Neuronal stem cell (in vitro differentiated cells): ENCODE results near the gene HYLS1.

Experiments used
- DNase-seq: peaks from one replicate; pipeline ENCODE4 v3.0.0-alpha.2; 2013; ENCODE audit warnings: low spot score
- H2AFZ ChIP-seq: one replicate; pipeline ENCODE4 v1.6.1; 2013; ENCODE audit warnings: mild to moderate bottlenecking, low read length, inconsistent platforms
- H2AK5ac ChIP-seq: 2 replicates; pipeline ENCODE4 v1.6.1; 2013; ENCODE audit warnings: low read depth, mild to moderate bottlenecking, inconsistent platforms, low read length, moderate library complexity, mixed read lengths
- H2BK120ac ChIP-seq: 2 replicates; pipeline ENCODE4 v1.6.1; 2013; ENCODE audit warnings: low read depth, mild to moderate bottlenecking, inconsistent platforms, low read length, moderate library complexity, mixed read lengths
- H2BK12ac ChIP-seq: one replicate; pipeline ENCODE4 v1.6.1; 2013; ENCODE audit warnings: low read length, inconsistent platforms
- H2BK15ac ChIP-seq: 2 replicates; pipeline ENCODE4 v1.6.1; 2013; ENCODE audit warnings: mild to moderate bottlenecking, low read length, inconsistent platforms, mixed read lengths
- H2BK5ac ChIP-seq: one replicate; pipeline ENCODE4 v1.6.1; 2013; ENCODE audit warnings: inconsistent platforms, mild to moderate bottlenecking, low read length, moderate library complexity
- H3K14ac ChIP-seq: one replicate; pipeline ENCODE4 v1.6.1; 2013; ENCODE audit warnings: low read length, inconsistent platforms
- H3K18ac ChIP-seq: 2 replicates; pipeline ENCODE4 v1.6.1; 2013; ENCODE audit warnings: low read length, inconsistent platforms
- H3K23ac ChIP-seq: 2 replicates; pipeline ENCODE4 v1.6.1; 2013; ENCODE audit warnings: low read depth, mild to moderate bottlenecking, mixed read lengths, low read length, inconsistent platforms; ENCODE audit not compliant: poor library complexity
- H3K27ac ChIP-seq: replicated peaks from 3 replicates; pipeline ENCODE4 v1.5.1; 2013; ENCODE audit warnings: low read length, inconsistent platforms
- H3K27me3 ChIP-seq, 3 experiments: 2 replicates each; pipeline ENCODE4 v1.6.1; 2013; ENCODE audit warnings: low read length in 3 of 3, mild to moderate bottlenecking in 2 of 3, inconsistent platforms in 1 of 3, low read depth in 1 of 3, mixed read lengths in 1 of 3, moderate library complexity in 1 of 3; ENCODE audit not compliant: control insufficient read depth in 3 of 3, insufficient read depth in 3 of 3
- H3K36me3 ChIP-seq, 2 donors: replicated peaks in 1 of 2; 2 replicates each; pipeline ENCODE4 v1.6.1; 2013; ENCODE audit warnings: low read length in 2 of 2; ENCODE audit not compliant: control insufficient read depth in 2 of 2, insufficient read depth in 2 of 2
- H3K4ac ChIP-seq: 2 replicates; pipeline ENCODE4 v1.6.1; 2013; ENCODE audit warnings: inconsistent platforms, mild to moderate bottlenecking, low read length, moderate library complexity
- H3K4me1 ChIP-seq, 2 donors: 1 replicate in 1 of 2; 2 replicates in 1 of 2; pipeline ENCODE4 v1.6.1; 2013; ENCODE audit warnings: low read length in 2 of 2, low read depth in 1 of 2; ENCODE audit not compliant: control insufficient read depth in 2 of 2, insufficient read depth in 1 of 2
- H3K4me2 ChIP-seq: one replicate; pipeline ENCODE4 v1.6.1; 2013; ENCODE audit warnings: mild to moderate bottlenecking, low read length, inconsistent platforms; ENCODE audit not compliant: insufficient read depth, poor library complexity, severe bottlenecking
- H3K4me3 ChIP-seq, 2 donors: 2 replicates each; pipeline ENCODE4 v1.5.1; 2013; ENCODE audit warnings: low read length in 2 of 2, mild to moderate bottlenecking in 2 of 2, inconsistent platforms in 1 of 2, moderate library complexity in 1 of 2
- H3K79me1 ChIP-seq: one replicate; pipeline ENCODE4 v1.6.1; 2013; ENCODE audit warnings: low read depth, mild to moderate bottlenecking, inconsistent platforms, low read length, moderate library complexity
- H3K9ac ChIP-seq: one replicate; pipeline ENCODE4 v1.6.1; 2013; ENCODE audit warnings: mild to moderate bottlenecking, low read depth, low read length, inconsistent platforms; ENCODE audit not compliant: poor library complexity
- H3K9me3 ChIP-seq, 2 donors: replicated peaks in 1 of 2; 2 replicates each; pipeline versions ENCODE3 to v1.6.1; 2013; ENCODE audit warnings: low read length in 2 of 2, mild to moderate bottlenecking in 2 of 2, inconsistent platforms in 1 of 2, low read depth in 1 of 2, mixed read lengths in 1 of 2, moderate library complexity in 1 of 2; ENCODE audit not compliant: control insufficient read depth in 2 of 2, insufficient read depth in 1 of 2
- H4K8ac ChIP-seq: one replicate; pipeline ENCODE4 v1.6.1; 2013; ENCODE audit warnings: low read depth, mild to moderate bottlenecking, inconsistent platforms, low read length, moderate library complexity
- H4K91ac ChIP-seq: one replicate; pipeline ENCODE4 v1.6.1; 2013; ENCODE audit warnings: low read length, low read depth, mild to moderate bottlenecking, inconsistent platforms; ENCODE audit not compliant: poor library complexity
- WGBS, 2 donors: extraction: QIAGEN DNeasy Blood & Tissue Kit; methylation state at CpG; one replicate each; pipeline ENCODE4 v1.1.7; 2013; ENCODE audit warnings: missing lambda C conversion rate in 2 of 2, mixed read lengths in 1 of 2; ENCODE audit not compliant: insufficient read length in 2 of 2, insufficient replicate concordance in 1 of 2; ENCODE audit errors: extremely low coverage in 2 of 2; 5-methylcytosine and 5-hydroxymethylcytosine counted together

HYLS1 gene

DNA sequence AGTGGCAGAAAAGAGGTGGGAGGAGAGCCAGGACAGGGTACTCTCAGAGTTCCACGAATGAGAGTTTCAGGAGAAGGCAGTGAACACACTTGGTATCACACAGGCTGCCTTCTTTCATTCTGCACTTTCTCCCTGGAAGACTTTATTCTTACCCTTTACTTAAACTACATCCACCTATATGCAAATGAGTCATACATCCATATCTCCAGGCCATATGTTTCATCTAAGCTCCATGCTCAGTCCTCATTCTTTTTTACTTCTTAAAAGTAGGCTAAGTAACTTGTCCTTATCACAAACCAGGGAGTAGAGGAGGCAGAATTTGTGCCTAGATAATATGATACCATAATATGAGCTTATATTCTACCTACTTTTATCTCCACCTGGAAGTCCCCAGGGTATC, 6.2 kb upstream of the HYLS1 start:
- H3K4me1 ChIP-seq = no peaks in the 10 kb centered on the region
- no peak overlapping the region for H4K91ac ChIP-seq
- no peak overlapping the region for H3K14ac ChIP-seq
- no peaks in the 10 kb centered on the region for H3K36me3 ChIP-seq
- no CpG with 5 or more reads among the region's 1 CpG for WGBS, 2 donors
- no peak overlapping the region for H2BK120ac ChIP-seq
- H2BK12ac ChIP-seq = no peak overlapping the region
- H3K23ac ChIP-seq = no peak overlapping the region
- no peak for DNase-seq
- H3K4me2 ChIP-seq = no peak overlapping the region
- H2AK5ac ChIP-seq = no peak overlapping the region
- no peak overlapping the region for H4K8ac ChIP-seq
- H3K9me3 ChIP-seq = peaks cover 0 to 2% of the 10 kb centered on the region in 2 donors
- H2BK5ac ChIP-seq = no peak overlapping the region
- no peak overlapping the region for H3K18ac ChIP-seq
- no peak overlapping the region for H3K9ac ChIP-seq
- H3K27ac ChIP-seq = no peak overlapping the region
- no peak overlapping the region for H2BK15ac ChIP-seq
- H3K79me1 ChIP-seq = no peaks in the 10 kb centered on the region
- H3K4me3 ChIP-seq = no peak overlapping the region
- no peak overlapping the region for H2AFZ ChIP-seq
- H3K4ac ChIP-seq = no peak overlapping the region
- H3K27me3 ChIP-seq = peaks cover 0 to 10% (median 0%) of the 10 kb centered on the region in 3 experiments

DNA sequence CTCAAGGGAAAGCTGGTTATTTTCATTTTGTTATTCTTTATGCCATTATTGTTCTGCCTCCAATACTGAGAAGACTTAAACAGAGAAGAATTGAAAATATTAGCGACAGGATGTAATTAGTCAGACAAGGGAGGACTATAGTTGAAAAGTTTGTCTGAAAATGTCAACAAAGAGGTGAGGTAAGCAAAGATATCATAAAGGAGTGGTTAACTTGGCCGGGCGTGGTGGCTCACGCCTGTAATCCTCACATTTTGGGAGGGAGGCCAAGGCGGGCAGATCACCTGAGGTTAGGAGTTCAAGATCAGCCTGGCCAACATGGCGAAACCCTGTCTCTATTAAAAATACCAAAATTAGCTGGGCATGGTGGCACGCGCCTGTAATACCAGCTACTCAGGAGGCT, 4.1 kb upstream of the HYLS1 start:
- Histone ChIP-seq H4K91ac (no peak overlapping the region), H2BK15ac (no peak overlapping the region), H3K4me2 (no peak overlapping the region), H3K18ac (no peak overlapping the region), H2BK120ac (no peak overlapping the region), H4K8ac (no peak overlapping the region), H3K4me3 (no peak overlapping the region), H3K23ac (no peak overlapping the region), H3K4me1 (no peaks in the 10 kb centered on the region), H2BK12ac (no peak overlapping the region), H3K14ac (no peak overlapping the region), H2AK5ac (no peak overlapping the region), H3K27me3 (peaks cover 0 to 10% (median 0%) of the 10 kb centered on the region in 3 experiments), H2BK5ac (no peak overlapping the region), H3K27ac (no peak overlapping the region), H3K36me3 (no peaks in the 10 kb centered on the region), H3K9me3 (peaks cover 4 to 14% of the 10 kb centered on the region in 2 donors), H2AFZ (no peak overlapping the region), H3K4ac (no peak overlapping the region), H3K9ac (no peak overlapping the region), H3K79me1 (no peaks in the 10 kb centered on the region)
- no peak for DNase-seq
- no CpG with 5 or more reads among the region's 8 CpGs for WGBS, 2 donors

DNA sequence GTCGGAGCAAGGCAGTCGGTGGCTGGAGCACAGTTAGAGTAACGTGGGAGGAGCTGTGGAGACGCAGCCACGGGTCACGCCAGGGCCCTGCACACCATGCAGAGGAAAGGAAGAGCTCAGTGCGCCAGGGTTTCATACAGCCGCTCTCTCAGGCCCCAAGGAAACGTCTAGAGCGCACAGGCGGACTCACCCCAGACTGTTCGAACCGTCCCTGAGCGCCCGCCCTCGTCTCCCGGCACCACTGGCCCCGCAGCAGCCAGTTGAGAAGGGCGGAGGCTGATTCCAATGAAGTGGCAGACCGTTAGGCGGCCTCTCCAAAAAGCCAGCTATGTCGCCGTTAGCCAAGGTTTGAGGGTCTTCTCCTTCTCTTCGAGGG, 483 bp upstream of the HYLS1 start:
- no peak for DNase-seq
- H2BK120ac ChIP-seq = no peak overlapping the region
- peak overlapping the region; percentile 76 for H3K4ac ChIP-seq
- no peak overlapping the region for H3K9ac ChIP-seq
- no peak overlapping the region for H3K27ac ChIP-seq
- H3K14ac ChIP-seq = peak overlapping the region; percentile 94
- peak overlapping the region; percentile 84 for H2BK12ac ChIP-seq
- peak overlapping the region; percentile 84 for H2AK5ac ChIP-seq
- H2AFZ ChIP-seq = no peak overlapping the region
- H2BK15ac ChIP-seq = peak overlapping the region; percentile 100
- no peaks in the 10 kb centered on the region for H3K36me3 ChIP-seq
- no peaks in the 10 kb centered on the region for H3K4me1 ChIP-seq
- H3K4me2 ChIP-seq = no peak overlapping the region
- H2BK5ac ChIP-seq = no peak overlapping the region
- peak overlapping the region; percentile 23 for H4K8ac ChIP-seq
- no peak overlapping the region for H3K4me3 ChIP-seq
- no peak overlapping the region for H3K23ac ChIP-seq
- WGBS, 2 donors = no CpG with 5 or more reads among the region's 24 CpGs
- H3K79me1 ChIP-seq = no peaks in the 10 kb centered on the region
- peaks cover 4 to 14% of the 10 kb centered on the region in 2 donors for H3K9me3 ChIP-seq
- no peaks in the 10 kb centered on the region for H3K27me3 ChIP-seq
- H3K18ac ChIP-seq = peak overlapping the region; percentile 94
- peak overlapping the region; percentile 72 for H4K91ac ChIP-seq

DNA sequence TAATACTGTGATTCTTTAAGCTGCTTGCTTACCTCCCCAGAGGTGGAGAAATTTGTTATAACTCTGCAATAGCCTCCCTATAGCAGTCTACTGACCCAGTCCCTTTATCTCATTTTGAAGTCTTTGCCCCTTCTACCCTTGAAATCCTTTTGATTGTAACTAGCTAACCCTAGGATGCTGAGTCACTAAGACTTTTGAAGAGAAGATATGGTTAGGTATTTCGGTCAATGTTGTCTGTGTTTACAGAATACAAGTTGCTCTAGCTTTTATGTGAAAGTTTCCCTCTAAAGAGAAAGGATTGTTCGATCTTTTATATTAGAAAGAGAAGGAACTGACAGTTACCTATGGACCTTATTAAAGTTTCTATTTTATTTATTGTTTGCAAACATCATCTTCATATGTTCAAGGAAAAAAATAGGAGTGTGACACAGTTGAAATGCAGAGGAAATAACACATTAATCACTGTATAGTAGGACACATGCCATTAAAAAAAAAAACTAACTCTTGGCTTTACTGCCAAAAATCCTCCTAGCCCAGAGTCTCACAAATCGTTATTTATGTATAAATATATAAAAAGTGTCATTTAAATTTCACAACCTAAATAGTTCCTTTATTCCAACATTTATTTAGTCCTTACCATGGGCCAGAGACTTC, 3.1 kb downstream of the HYLS1 start:
- H3K27ac ChIP-seq = no peak overlapping the region
- peaks cover 3 to 14% of the 10 kb centered on the region in 2 donors for H3K9me3 ChIP-seq
- H4K8ac ChIP-seq = no peak overlapping the region
- H3K9ac ChIP-seq = no peak overlapping the region
- H3K36me3 ChIP-seq = peaks cover 7 to 30% of the 10 kb centered on the region in 2 donors
- H3K23ac ChIP-seq = no peak overlapping the region
- no peak overlapping the region for H2AK5ac ChIP-seq
- no peaks in the 10 kb centered on the region for H3K79me1 ChIP-seq
- no peak overlapping the region for H3K4me2 ChIP-seq
- no peak overlapping the region for H2BK12ac ChIP-seq
- no peak overlapping the region for H3K4me3 ChIP-seq
- no peak overlapping the region for H3K14ac ChIP-seq
- H4K91ac ChIP-seq = no peak overlapping the region
- no peak overlapping the region for H2AFZ ChIP-seq
- H3K18ac ChIP-seq = no peak overlapping the region
- no peaks in the 10 kb centered on the region for H3K4me1 ChIP-seq
- no CpG with 5 or more reads among the region's 3 CpGs for WGBS, 2 donors
- no peaks in the 10 kb centered on the region for H3K27me3 ChIP-seq
- no peak overlapping the region for H3K4ac ChIP-seq
- no peak overlapping the region for H2BK5ac ChIP-seq
- no peak for DNase-seq
- no peak overlapping the region for H2BK15ac ChIP-seq
- no peak overlapping the region for H2BK120ac ChIP-seq
